CD4-positive, alpha-beta T cell treated with Interleukin-12 subunit alpha and Interleukin-12 subunit beta, for 1 hour (primary cell): Measurements from ENCODE around the gene TEX44.

Source experiments
- DNase-seq: peaks from one replicate; pipeline ENCODE4 v3.0.0-alpha.2; 2020

Gene TEX44

DNA sequence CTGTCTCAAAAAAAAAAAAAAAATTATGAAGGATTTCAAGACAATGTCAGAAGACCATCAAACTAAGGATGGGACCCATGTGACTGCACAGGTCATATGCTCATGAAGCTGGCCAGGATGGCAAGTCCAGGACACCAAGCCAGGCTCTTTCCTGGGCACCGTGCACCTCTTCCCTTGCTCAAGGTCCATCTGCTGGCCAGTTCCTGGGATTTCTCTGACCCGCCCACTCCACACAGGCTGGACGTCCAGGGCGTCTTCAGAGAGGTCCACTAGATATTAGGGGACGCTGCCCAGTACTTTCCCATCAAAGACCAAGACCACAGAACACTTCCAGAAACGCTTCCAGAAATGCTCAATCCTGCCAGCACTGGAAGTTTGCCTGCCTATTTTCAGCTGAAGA is 14.3 kb downstream of the TEX44 start:
- no peak for DNase-seq

DNA sequence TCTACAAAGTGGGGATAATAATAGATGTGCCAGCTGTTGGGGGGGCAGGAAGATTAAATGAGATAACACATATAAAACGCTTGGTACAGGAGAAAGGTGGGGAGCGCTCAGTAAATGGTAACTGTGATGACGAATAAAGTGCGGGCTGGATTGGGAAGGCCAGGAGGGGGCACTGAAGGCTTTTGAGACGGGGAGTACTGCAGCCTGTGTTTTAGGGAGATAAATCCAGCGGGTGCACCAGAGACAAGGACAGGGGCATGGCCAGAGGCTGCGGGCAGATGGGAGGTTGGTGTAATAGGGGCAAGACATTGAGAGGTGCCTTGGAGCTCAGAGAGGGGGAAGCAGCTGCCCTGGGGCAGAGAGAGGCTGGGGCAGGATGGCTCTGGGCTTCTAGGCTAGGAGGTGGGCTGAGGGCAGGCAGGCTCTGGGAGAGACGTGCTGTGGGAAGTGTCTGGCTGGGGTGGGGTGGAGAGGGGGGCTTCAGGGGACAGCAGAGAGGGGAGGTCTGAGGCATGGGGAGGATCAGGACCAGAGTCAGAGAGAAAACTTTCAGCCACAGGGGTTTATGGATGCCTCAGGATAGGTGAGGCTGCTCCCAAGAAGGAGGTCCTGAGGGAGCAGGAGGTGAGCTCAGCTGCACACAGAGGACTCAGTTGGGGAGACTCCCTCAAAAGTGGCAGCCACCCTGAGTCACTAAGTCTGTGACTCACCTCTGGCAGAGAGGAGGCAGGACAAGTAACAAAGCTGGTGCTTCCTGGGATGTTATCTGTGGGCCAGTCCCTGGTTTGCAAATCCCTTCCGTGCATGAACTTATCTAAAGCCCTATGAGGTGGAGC is 18.8 kb downstream of the TEX44 start:
- no peak for DNase-seq

DNA sequence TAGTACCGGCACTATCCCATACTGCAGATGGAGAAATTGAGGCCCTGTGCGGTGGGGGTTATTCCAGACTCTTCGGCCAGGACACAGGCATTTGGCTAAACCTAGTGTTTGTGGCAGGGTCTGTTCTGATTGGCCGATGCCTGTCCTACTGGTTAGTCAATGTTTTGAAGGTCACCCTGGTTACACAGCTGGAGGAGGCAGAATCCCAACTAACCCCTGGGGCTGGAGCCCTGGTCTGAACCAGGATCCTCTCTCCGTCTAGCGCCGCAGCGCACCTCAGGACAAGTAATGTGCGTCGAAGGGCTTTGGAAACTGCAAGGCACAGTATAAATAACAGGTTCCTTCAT is 19.4 kb downstream of the TEX44 start:
- DNase-seq = no peak

DNA sequence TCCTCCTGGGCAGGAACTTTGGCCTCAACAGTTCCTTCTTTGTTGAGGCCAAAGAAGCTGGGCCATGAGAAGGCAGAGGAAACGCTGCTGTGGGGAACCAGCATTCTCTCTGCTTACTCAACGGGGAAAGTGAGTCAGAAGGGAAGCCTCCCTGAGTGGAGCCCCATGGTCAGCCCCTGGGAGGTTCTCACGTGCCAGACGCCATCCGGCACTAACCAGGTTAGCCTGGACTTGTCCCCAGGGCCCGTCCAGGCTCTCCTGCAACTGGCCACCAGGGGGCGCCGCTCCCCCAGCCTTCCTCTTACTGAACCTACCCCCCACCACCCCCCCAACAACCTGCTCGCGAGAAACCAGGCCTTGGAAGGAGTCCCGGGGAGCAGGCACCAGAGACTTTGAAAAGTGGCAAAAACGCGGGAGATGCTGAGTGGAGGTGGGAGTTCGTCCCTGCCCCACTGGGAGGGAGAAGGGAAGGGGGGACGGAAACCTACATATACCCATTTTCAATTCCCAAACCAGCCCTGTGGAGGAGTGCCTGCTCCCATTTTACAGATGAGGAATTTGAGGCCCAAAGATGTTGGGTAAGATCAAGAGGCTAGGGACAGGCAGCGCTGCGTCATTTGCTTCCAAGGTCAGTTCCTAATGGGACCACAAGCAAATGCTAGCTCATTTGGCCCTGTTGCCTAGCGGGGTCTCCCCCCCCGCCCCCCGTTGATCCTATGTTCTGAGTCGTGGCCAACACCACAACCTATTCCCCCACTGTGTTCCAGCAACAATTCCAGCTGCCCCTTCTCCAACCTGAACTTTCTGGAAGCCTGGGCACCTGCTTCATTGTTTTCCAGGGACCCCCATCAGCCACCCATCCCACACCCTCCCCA is 20.0 kb downstream of the TEX44 start:
- peak; percentile 90 for DNase-seq

DNA sequence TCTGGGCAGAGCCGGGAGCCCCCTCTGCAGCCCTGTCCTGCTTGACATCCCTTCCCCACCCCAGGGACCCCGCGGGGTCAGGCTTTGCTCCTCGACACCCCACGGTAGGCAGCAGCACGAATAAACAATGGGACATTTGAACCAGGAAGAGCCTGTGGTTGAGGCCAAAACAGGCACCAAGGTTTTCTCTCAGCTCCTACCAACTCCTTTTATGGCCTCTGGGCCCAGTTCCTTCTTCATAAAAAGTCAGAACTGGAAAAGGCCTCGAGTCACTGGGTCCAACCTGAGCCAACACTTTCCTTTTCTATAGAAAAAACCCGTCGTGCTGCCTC is 20.6 kb downstream of the TEX44 start:
- no peak for DNase-seq

DNA sequence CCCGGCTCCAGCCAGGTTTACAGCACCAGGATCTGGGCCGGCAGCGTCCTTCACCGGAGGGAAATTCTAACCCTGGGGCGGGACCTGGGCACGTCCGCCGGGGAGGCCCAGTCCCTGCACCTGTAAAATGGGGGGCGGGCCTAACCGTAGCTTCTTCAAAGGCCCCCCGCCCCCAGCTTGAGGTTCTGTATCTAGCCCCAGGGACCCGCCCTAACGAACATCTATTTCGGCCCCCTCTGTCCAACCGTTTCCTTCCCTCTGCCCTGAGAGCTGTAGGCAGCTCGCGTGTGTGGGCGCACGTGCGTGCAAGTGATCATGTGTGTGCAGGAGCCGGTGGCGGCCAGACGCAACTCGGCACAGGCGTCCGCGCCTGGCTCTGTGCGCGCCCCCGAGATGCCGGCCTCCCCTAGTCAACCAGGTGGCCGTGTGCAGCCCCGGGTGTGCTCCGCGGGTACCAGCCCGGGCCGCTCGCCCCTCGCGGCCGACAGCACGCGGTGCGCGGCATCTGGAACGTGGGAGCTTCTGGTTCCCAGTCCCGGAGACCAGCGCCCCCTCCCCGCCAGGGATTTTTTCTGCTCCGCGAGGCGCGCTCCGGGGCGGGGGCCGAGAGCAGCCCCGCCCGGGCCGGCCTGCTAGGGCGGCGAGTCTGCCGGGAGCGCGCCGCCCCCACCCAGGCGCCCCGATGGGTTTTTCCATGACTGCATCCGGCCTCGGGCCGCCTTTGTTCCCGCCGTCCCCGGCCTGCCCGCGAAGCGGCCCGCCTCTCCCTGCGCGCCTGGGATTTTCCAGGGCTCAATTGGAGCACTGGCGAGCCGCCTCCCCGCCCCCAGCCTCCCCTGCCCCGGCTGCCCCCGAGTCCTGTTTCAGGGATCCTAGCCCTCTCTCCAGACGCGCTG is 21.2 kb downstream of the TEX44 start:
- peak; percentile 71 for DNase-seq

DNA sequence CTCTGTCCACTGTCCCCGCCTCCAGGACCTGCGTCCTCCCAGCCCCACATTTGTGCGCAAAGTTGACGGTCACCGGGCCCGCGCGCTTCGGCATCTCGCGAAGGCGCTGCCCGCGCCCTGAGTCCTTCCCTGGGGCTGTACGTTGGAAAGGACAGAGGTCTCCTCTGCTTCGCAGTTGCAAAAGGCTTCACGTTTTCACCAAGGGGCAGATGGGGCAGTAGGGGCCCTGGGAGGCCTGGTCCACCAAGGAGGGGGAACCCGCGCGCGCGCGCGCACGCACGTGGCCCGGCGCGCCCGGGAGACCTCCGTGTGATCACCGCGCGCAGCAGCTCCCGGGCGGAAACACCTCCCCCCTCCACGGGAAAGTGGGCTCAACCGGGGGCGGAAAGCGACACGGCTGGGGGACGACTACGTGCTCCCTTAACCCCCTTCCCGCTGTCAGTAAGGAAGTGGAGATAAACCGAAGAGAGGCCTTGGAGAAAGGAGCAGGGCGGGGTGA is 21.9 kb downstream of the TEX44 start:
- DNase-seq = peak; percentile 36

DNA sequence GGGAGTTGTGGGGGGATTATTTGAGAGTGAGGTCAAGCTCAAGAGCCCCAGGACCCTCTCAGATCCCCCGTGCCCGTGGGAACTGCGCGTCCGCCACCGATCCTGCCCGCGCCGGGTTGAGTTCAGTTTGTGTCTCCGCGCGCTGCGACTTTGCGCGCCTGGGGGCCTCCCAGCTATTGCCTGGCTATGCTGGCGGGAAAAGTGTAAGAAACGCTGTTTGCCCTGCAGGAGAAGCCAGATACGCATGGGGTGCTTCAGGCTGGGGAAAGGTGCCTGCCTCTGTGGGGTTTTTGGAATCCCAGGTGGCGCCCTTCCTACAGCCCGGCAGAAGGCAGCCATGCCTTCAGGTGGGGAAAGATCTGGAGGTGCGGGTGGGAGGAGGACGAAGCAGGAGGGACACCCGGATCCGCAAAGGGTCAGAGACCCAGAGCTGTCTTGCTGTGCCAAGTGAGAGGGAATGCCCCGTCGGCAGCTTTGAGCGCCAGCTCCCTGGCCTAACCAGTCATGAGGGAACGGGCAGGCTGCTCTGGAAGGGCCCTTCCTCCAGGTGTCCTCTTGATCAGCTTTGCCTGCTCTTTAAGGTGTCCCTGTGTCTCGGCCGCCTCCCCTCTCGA is 22.5 kb downstream of the TEX44 start:
- no peak for DNase-seq

DNA sequence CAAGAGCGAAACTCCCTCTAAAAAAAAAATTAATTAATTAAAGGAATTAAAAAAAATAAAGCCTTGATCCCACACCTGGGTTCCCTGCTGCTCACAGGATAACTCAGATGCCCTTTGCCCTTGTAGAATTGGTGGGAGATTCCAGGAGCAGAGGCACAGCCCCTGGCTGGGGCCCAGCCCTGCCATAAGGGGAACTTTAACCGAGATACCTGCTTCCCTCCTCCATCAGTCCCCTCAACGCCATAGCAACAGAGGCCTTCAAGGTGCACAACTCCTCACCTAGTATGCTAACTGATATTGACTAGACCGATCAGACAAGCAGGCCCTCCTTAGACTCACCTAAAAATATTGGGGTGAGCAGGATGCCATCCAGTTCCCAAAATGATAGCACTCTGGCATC is 23.6 kb downstream of the TEX44 start:
- DNase-seq = no peak

DNA sequence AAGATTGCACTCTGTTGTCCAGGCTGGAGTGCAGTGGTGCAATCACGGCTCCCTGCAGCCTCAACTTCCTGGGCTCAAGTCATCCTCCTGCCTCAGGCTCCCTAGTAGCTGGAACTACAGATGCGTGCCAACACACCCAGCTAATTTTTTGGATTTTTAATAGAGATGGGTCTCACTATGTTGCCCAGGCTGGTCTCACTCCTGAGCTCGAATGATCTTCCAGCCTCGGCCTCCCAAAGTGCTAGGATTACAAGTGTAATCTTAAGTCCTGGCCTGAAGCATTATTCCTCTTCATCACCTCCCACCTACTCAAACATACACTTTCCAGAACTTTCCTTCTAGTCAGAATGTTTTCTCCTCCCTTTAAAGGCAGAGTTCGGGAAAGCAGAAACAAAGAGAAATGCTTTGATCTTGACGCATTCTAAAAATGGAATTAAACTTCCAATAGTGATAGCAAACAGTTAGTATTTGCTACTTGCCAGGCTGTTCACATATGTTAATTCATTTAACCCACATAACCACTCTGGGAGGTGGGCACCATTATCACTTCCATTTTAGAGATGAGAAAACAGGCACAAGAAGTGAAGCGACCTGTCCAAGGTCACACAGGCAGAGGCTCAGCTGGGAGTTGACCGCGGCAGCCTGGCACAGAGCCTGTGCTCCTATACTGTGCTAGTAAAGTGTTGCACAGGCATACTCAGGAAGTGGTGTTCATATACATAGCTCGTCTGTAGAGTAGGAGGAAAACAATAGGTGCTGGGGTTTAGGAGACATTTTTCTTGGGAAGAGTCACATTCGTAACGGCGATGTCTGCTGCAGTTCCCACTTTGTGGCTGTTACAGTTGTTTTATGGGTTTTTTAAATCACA is 24.6 kb downstream of the TEX44 start:
- no peak for DNase-seq

DNA sequence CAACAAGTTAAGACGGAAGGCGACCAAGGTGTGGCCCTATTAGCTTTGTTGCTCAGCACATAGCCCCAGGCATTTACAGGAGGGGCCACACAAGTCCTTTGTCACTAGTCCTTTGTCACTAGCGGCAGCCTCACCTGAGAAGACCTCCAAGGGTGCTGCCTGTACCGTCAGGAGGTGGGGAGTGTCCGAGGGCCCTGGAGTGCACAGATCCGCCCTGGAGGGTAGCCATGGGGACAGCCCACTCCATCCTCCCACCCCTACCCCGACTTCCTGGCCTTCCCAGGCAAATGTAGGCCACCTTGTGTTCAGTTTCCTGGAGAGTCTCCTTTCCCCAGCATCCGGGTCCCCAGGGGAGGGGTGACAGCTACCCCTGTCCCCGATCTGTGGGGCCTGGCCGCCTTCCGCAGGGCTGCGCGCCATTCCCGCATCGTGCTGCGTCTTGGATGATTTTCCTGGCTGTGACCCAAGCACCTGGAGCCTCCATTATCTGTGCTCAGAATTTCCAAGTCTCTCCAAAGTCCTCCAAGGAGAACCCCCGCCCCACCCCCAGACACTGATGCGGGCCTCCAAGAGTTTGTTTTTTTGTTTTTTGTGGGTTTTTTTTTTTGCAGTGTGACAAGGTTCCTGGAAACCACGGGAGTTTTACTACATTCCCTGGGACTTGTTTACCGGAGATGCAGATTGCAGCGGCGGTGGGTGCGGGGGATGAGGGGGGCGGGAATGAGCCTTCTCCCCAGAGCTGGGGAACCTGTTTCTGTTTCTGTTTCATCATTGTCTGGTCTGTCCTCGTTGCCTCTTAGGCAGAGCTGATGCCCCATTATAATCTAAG is 28.6 kb downstream of the TEX44 start:
- DNase-seq = no peak

DNA sequence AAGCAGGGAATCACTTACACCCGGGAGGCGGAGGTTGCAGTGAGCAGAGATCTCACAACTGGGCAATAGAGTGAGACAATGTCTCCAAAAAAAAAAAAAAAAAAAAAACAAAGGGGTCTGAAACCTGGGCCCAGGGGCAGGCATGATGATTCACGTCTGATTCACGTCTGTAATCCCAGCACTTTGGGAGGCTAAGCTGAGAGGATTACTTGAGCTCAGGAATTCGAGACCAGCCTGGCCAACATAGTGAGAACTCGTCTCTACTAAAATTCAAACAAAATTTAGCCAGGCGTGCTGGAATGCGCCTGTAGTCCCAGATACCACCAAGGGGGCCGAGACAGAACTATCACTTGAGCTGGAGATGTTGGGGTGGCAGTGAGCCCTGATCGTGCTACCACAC is 30.3 kb downstream of the TEX44 start:
- DNase-seq = no peak

DNA sequence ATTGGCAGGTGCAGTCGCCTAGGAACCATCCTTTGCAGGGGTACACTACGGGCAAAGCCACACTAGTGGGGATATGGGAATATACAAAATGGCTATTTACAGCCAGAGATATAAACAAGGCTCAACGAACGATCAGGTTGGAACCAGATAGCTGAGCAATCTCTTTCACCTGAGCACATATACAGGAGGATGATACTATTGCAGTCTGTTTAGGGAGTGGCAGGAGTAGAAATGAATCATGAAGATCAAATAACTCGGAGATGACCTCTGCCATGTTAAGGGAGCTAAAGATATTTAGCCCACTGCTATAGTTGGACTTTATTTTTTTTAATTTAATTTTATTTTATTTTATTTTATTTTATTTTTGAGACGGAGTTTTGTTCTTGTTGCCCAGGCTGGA is 33.8 kb downstream of the TEX44 start:
- no peak for DNase-seq

DNA sequence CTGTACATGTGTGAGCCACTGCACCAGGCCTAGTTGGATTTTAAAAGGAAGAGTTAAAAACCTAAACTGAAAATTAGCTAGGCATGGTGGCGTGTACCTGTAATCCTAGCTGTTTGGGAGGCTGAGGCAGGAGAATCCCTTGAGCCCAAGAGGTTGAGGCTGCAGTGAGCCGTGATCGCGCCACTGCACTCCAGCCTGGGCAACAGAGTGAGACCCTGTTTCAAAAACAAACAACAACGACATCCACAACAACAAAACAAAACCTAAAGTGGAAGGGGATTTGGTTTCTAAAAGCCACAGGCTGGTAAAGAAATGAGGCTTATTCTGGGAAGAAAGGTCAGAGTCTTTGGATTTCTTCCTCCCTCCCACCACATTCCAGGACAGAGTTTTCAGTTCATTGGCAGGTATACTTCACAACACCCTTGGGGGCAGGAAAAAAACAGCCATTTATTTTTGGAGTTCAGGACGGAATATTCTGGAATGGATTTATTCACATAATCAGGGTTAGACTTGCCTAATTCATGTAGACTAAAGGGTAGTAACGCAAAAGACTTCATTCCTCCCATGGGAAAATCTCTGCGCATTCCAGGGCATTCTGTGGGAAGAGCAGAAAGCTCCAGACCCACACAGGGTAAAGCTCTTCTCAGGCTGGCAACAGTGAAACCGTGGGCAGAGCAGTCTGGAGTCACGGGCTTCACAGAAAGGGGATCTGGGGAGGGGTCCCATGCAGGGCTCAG is 34.9 kb downstream of the TEX44 start:
- no peak for DNase-seq

DNA sequence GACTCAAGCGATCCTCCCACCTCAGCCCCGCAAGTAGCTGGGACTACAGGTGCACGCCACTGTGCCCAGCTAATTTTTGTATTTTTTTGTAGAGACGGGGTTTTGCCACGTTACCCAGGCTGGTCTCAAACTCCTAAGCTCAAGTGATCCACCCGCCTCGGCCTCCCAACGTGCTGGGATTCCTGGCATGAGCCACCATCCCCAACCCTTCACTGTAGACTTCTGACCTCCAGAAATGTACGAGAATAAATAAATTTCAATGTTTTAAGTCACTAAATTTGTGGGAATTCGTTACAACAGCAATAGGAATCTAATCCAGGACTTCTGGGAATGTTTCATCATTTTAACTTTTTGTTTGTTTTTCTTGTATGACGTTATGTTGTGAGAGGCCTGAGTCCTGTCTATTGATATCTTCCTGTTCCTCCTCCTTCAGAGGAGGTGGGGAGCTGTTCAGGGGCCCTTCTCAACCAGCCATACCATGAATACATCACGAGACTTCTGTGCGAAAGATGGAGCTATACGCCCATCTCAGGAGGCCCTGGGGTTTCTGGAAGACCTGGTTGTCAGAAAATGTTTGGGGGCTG is 40.0 kb downstream of the TEX44 start:
- DNase-seq = no peak

DNA sequence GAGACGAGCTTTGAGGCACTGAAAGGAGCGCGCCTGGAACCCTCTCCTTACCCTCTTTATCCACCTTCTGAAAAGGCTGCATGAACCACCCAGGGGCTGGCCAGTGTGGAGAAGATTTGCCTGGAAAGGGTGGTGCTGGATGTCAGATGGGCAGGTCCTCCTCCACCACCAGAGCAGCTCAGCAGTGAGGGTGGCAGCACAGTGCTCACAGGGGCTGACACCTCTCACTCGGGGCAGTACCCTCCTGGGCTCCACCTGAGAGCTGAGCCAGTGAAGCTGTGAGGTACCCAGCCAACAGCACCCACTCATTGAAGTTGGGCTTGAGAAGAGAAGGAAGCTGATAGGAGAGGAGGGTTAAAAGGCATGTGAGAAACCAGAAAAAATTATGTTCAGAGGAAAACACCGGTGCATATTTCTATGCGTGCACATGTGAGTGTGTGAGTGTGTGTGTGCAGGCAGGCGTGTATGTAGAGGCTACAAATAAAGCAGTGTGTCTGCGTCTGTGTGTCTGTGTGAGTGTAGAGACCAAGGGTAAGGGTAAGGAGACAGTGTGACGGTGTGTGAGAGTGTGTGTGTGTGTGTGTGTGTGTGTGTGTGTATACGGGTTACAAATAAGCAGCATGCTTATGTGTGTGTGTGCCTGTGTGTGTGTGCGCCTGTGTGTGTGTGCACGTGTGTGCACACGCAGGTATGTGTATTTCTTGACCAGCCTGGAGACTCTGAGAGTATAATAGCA is 40.7 kb downstream of the TEX44 start:
- DNase-seq = no peak

DNA sequence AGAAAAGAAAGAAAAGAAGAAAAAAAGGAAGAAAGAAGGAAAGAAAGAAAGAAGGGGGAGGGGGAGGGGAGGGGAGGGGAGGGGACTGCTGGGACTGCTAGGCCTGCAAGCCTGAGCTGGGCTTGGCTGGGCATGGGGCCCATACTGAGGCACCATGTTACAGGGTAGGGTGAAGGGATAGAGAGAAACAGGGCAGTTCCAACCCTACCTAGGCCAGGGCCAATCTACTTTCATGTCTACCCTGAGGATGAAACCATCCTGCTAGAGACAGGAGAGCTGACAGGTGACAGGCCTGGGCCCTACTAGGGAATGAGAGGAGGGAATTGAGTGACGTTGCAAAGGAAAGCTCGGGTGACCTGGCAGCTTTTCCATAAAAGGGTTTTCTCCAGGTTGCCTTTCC is 41.7 kb downstream of the TEX44 start:
- no peak for DNase-seq

DNA sequence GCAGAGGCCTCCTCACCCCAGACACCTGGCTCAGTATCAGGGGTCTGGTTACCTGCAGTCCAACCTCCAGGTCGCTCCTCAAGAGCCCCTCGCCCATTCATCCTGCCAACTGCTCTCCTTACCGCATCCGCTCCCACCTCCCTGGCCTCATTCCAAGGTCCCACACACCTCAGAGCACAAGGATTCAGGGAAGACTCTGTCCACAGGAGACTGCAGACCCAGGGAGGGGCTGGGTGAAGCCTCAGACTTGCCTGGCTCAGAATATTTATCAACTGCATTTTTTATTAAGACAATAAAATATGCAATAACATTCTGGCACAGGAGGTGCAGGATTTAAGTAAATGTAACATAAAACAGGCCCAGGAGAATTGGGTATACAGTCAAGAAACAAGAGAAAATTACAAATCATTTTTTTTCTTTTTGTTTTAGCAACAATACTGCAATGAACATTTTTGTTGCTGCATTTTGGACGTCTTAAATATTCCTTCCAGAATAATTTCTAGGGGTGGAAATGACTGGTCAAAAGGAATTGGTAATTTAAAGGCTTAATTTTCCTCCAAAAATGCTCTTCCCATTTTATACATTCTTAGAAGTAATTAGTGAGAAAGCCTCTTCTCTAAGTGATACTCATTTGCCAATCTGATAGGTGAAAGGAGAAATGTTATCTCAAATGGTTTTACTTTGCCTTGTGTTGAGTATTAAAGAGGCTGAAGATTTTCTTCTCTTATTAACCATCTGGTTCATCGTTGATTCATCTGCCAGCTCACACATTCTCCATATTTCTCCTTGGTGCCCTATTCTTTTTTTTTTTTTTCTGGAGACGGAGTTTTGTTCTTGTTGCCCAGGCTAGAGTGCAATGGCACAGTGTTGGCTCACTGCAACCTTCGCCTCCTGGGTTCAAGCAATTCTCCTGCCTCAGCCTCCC is 42.5 kb downstream of the TEX44 start:
- DNase-seq = no peak
